Ishikawa (cell line): Measurements from ENCODE around the gene TSPAN8.

Source experiments
- CEBPB ChIP-seq: IDR thresholded peaks from 2 replicates; pipeline ENCODE4 v1.6.1; 2012
- CREB1 ChIP-seq: IDR thresholded peaks from 2 replicates; pipeline ENCODE4 v1.6.1; 2012; ENCODE audit warnings: low read depth
- EGR1 ChIP-seq: IDR thresholded peaks from 2 replicates; pipeline ENCODE4 v1.6.1; 2012
- EP300 ChIP-seq: IDR thresholded peaks from 2 replicates; pipeline ENCODE4 v1.6.1; 2012; ENCODE audit warnings: borderline replicate concordance
- FOXM1 ChIP-seq: IDR thresholded peaks from 2 replicates; pipeline ENCODE4 v1.6.1; 2012; ENCODE audit warnings: low read depth, borderline replicate concordance
- MAX ChIP-seq: IDR thresholded peaks from 2 replicates; pipeline ENCODE4 v1.6.1; 2012
- NFIC ChIP-seq: IDR thresholded peaks from 2 replicates; pipeline ENCODE4 v1.6.1; 2012
- RAD21 ChIP-seq: IDR thresholded peaks from 2 replicates; pipeline ENCODE4 v1.6.1; 2012; ENCODE audit warnings: low read depth
- REST ChIP-seq: IDR thresholded peaks from 2 replicates; pipeline ENCODE4 v1.6.1; 2012; ENCODE audit warnings: low read depth, mild to moderate bottlenecking
- TAF1 ChIP-seq: IDR thresholded peaks from 2 replicates; pipeline ENCODE4 v1.6.1; 2012; ENCODE audit warnings: low read depth, mild to moderate bottlenecking
- TCF12 ChIP-seq: IDR thresholded peaks from 2 replicates; pipeline ENCODE4 v1.6.1; 2012; ENCODE audit warnings: low read depth
- TEAD4 ChIP-seq: IDR thresholded peaks from 2 replicates; pipeline ENCODE4 v1.6.1; 2012
- USF1 ChIP-seq: IDR thresholded peaks from 2 replicates; pipeline ENCODE4 v1.6.1; 2012
- YY1 ChIP-seq: IDR thresholded peaks from 2 replicates; pipeline ENCODE4 v1.6.1; 2012; ENCODE audit warnings: low read depth
- ZBTB7A ChIP-seq: IDR thresholded peaks from 2 replicates; pipeline ENCODE4 v1.6.1; 2012; ENCODE audit warnings: low read depth

Gene TSPAN8

GRCh38 chr12:71134405-71134804 is 23.4 kb downstream of the TSPAN8 start:
- no peak for TF ChIP-seq TEAD4
- no peak for TF ChIP-seq TCF12
- TF ChIP-seq EGR1 = no peak
- no peak for TF ChIP-seq RAD21
- no peak for TF ChIP-seq TAF1
- TF ChIP-seq MAX = no peak
- no peak for TF ChIP-seq CEBPB
- TF ChIP-seq FOXM1 = no peak
- no peak for TF ChIP-seq CREB1
- no peak for TF ChIP-seq NFIC
- TF ChIP-seq USF1 = no peak
- TF ChIP-seq YY1 = no peak
- TF ChIP-seq EP300 = no peak
- no peak for TF ChIP-seq REST
- TF ChIP-seq ZBTB7A = no peak

GRCh38 chr12:71130521-71131069 is 27.2 kb downstream of the TSPAN8 start:
- TF ChIP-seq YY1 (no peak), NFIC (no peak), TEAD4 (no peak), FOXM1 (no peak), MAX (no peak), ZBTB7A (no peak), CEBPB (no peak), CREB1 (no peak), USF1 (no peak), REST (no peak), RAD21 (no peak), TCF12 (no peak)

GRCh38 chr12:71129364-71129763 is 28.4 kb downstream of the TSPAN8 start:
- TF ChIP-seq CEBPB (no peak), REST (no peak), TAF1 (no peak), ZBTB7A (no peak), RAD21 (no peak), NFIC (no peak), EGR1 (no peak), EP300 (no peak), CREB1 (no peak), TCF12 (no peak), FOXM1 (no peak), MAX (no peak)

- TF ChIP-seq MAX (no peak), TEAD4 (no peak), CREB1 (no peak), EGR1 (no peak), CEBPB (no peak), RAD21 (no peak), YY1 (no peak), TAF1 (no peak), EP300 (no peak), REST (no peak), TCF12 (no peak)
Observed at GRCh38 chr12:71128191-71128788, 29.5 kb downstream of the TSPAN8 start.
